ENCODE measurements around the gene ARHGAP29. TPM values are rescaled to one million over a fixed set of nuclear protein-coding genes. Genes with fewer than 3 reads are reported as not detected.

Gene ARHGAP29, protein sequence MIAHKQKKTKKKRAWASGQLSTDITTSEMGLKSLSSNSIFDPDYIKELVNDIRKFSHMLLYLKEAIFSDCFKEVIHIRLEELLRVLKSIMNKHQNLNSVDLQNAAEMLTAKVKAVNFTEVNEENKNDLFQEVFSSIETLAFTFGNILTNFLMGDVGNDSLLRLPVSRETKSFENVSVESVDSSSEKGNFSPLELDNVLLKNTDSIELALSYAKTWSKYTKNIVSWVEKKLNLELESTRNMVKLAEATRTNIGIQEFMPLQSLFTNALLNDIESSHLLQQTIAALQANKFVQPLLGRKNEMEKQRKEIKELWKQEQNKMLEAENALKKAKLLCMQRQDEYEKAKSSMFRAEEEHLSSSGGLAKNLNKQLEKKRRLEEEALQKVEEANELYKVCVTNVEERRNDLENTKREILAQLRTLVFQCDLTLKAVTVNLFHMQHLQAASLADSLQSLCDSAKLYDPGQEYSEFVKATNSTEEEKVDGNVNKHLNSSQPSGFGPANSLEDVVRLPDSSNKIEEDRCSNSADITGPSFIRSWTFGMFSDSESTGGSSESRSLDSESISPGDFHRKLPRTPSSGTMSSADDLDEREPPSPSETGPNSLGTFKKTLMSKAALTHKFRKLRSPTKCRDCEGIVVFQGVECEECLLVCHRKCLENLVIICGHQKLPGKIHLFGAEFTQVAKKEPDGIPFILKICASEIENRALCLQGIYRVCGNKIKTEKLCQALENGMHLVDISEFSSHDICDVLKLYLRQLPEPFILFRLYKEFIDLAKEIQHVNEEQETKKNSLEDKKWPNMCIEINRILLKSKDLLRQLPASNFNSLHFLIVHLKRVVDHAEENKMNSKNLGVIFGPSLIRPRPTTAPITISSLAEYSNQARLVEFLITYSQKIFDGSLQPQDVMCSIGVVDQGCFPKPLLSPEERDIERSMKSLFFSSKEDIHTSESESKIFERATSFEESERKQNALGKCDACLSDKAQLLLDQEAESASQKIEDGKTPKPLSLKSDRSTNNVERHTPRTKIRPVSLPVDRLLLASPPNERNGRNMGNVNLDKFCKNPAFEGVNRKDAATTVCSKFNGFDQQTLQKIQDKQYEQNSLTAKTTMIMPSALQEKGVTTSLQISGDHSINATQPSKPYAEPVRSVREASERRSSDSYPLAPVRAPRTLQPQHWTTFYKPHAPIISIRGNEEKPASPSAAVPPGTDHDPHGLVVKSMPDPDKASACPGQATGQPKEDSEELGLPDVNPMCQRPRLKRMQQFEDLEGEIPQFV
- polyA plus RNA-seq (2012; ENCODE audit: low read depth, missing spikeins) = 0.03 TPM

DNA sequence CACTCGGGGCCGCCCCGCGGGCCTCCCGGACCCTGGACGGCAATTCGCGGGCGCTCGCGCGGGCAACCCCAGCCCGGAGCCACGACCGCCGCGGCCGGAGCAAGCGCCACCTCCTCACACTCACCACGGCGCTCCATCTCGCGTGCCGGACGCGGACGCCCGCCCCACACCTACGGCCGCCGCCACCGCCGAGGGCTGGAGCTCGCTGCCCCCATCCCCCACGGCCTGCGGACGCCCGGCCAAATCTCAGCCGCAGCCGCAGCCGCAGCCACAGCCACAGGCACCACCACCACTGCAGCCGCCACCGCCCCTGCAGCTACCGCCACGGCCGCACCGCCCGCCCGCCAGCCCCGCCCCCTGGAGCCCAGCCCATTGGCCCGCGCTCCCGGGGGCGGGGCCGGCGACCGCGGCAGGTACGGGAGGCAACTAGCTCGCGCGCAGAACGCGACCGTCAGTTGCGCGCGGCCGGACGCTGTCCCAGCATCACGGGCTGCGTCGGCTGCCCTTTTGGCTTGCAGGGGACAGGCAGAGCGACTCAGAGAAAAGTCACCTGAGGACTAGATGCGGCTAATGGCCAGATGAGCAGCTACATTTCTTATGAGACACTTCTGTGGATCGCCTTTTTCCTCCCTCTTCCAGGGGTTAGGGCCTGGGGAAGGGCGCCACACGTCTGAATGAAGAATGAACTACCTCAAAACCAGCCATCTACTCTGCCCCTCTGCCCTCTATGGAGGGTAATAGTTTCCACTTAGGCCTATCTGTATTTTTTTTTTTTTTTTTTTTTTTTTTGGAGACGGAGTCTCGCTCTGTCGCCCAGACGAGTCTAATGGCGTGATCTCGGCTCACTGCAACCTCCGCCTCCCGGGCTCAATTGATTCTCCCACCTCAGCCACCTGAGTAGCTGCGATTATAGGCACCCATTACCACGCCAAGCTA, at the start of gene ARHGAP29:
TSS of gene ARHGAP29 (minus strand) at position 294 of the 936 bp plus-strand sequence. CDS start 5,973 bp downstream, outside the sequence.
- FAIRE-seq (peak; percentile 41), DNase-seq (ENCODE audit: insufficient read length, low spot score) (peak; percentile 30)
- TF ChIP-seq POU2F2 (IDR thresholded peaks at IDR 0.05; ENCODE audit: low read depth, low read length) (no peak), POLR2AphosphoS5 (IDR thresholded peaks at IDR 0.05; ENCODE audit: low read depth, low read length) (no peak), POLR2A (IDR thresholded peaks at IDR 0.05; ENCODE audit: low read depth, low read length) (no peak), PAX5 (IDR thresholded peaks at IDR 0.05; ENCODE audit: insufficient read depth, low read length, severe bottlenecking) (no peak), SPI1 (IDR thresholded peaks at IDR 0.05; ENCODE audit: low read depth, low read length) (no peak), TAF1 (IDR thresholded peaks at IDR 0.05; ENCODE audit: low read depth, low read length) (no peak)

DNA sequence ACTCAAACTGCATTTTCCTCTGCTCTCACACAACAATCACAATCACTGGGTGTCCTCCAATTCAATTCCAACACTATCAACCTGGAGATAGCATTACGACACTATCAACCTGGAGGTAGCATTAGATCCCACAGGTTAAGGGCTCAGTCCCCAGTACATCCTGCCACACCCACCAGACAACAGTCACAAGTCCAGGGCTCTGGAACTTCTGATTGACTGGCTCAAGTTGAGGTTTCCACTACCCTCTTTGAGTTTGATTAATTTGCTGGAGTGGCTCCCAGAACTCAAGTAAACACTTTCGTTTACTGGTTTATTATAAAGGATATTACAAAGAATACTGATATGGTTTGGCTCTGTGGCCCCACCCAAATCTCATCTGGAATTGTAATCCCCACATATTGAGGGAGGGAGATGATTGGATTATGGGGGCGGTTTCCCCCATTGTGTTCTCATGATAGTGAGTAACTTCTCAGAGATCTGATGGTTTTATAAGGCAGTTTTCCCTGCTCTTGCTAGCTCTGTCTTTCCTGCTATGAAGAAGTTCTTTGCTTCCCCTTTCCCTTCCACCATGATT, 49.6 kb upstream of the ARHGAP29 start:
- FAIRE-seq (no peak), DNase-seq (ENCODE audit: insufficient read length, low spot score) (no peak)
- TF ChIP-seq POLR2AphosphoS5 (IDR thresholded peaks at IDR 0.05; ENCODE audit: low read depth, low read length) (no peak), PAX5 (IDR thresholded peaks at IDR 0.05; ENCODE audit: insufficient read depth, low read length, severe bottlenecking) (no peak), TAF1 (IDR thresholded peaks at IDR 0.05; ENCODE audit: low read depth, low read length) (no peak), POLR2A (IDR thresholded peaks at IDR 0.05; ENCODE audit: low read depth, low read length) (no peak)

DNA sequence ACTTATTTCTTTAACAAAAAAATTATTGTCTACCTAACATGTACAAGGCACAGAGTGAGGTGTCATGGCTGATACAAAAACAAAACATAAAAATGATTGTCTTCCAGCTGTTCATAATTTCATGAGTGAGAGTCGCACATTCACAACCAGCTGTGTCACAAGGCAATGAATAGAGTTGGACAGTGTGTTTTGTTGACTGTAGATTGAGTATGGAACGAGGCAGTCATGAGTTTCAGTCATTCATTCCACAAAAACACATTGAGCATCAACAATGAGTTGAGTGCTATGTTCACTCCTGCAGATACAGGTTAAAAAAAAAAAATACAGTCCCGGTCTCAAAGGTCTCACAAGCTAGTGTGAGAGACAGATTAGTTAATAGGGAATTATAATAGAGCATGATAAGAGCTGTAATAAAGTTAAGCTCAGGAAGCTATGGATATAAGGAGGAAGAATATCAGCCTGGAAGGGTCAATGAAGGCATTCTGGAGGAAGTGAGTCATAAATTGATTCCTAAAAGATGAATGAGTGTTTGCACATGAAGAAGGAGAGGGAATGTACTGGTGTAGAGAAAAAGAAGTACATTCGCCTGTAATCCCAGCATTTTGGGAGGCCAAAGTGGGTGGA, 47.8 kb upstream of the ARHGAP29 start:
- TF ChIP-seq POU2F2 (IDR thresholded peaks at IDR 0.05; ENCODE audit: low read depth, low read length) (no peak), POLR2A (IDR thresholded peaks at IDR 0.05; ENCODE audit: low read depth, low read length) (no peak), POLR2AphosphoS5 (IDR thresholded peaks at IDR 0.05; ENCODE audit: low read depth, low read length) (no peak), SPI1 (IDR thresholded peaks at IDR 0.05; ENCODE audit: low read depth, low read length) (no peak), PAX5 (IDR thresholded peaks at IDR 0.05; ENCODE audit: insufficient read depth, low read length, severe bottlenecking) (no peak), TAF1 (IDR thresholded peaks at IDR 0.05; ENCODE audit: low read depth, low read length) (no peak)
- FAIRE-seq (no peak), DNase-seq (ENCODE audit: insufficient read length, low spot score) (no peak)

DNA sequence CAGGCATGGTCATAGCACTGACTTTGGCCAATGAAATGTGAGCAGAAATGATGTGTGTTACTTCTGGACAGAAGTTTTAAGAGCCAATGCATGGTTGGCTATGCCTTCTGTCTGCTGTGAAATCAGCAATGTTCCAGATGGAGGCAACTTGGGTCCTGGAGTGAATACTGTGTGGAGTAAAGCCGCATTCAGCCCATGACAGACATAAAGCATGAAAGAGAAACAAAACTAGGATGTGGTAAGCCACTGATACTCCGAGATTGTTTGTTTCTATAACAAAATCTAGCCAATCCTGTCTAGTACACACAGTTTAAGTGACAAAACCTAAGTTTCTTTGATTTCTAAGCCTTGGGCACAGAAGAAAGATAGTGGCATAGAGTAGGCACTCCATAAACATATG, 47.1 kb upstream of the ARHGAP29 start:
- FAIRE-seq (no peak), DNase-seq (ENCODE audit: insufficient read length, low spot score) (no peak)
- TF ChIP-seq POLR2AphosphoS5 (IDR thresholded peaks at IDR 0.05; ENCODE audit: low read depth, low read length) (no peak), POU2F2 (IDR thresholded peaks at IDR 0.05; ENCODE audit: low read depth, low read length) (no peak), PAX5 (IDR thresholded peaks at IDR 0.05; ENCODE audit: insufficient read depth, low read length, severe bottlenecking) (no peak), TAF1 (IDR thresholded peaks at IDR 0.05; ENCODE audit: low read depth, low read length) (no peak), SPI1 (IDR thresholded peaks at IDR 0.05; ENCODE audit: low read depth, low read length) (no peak), POLR2A (IDR thresholded peaks at IDR 0.05; ENCODE audit: low read depth, low read length) (no peak)

DNA sequence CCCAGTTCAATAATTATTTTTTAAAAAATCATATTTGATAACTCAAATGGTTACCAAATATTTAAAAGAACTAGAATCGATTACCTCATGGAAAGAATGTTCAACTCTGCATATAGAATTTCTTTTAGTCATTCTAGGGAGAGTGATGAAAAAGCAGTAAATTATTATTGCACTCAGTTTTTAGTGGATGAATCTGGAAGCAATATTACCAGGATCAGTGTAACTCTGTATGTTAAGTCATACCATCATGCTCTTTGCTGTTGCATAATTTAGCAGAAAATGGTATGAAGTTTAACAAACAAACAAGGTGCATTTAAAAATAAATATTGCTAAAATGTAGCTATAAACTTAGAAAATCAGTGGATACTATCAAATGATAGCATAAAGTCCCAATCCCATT, 46.1 kb upstream of the ARHGAP29 start:
- FAIRE-seq = no peak
- TF ChIP-seq SPI1 (IDR thresholded peaks at IDR 0.05; ENCODE audit: low read depth, low read length) (no peak), POU2F2 (IDR thresholded peaks at IDR 0.05; ENCODE audit: low read depth, low read length) (no peak), TAF1 (IDR thresholded peaks at IDR 0.05; ENCODE audit: low read depth, low read length) (no peak), PAX5 (IDR thresholded peaks at IDR 0.05; ENCODE audit: insufficient read depth, low read length, severe bottlenecking) (no peak), POLR2A (IDR thresholded peaks at IDR 0.05; ENCODE audit: low read depth, low read length) (no peak), POLR2AphosphoS5 (IDR thresholded peaks at IDR 0.05; ENCODE audit: low read depth, low read length) (no peak)
- no peak for DNase-seq (ENCODE audit: insufficient read length, low spot score)

DNA sequence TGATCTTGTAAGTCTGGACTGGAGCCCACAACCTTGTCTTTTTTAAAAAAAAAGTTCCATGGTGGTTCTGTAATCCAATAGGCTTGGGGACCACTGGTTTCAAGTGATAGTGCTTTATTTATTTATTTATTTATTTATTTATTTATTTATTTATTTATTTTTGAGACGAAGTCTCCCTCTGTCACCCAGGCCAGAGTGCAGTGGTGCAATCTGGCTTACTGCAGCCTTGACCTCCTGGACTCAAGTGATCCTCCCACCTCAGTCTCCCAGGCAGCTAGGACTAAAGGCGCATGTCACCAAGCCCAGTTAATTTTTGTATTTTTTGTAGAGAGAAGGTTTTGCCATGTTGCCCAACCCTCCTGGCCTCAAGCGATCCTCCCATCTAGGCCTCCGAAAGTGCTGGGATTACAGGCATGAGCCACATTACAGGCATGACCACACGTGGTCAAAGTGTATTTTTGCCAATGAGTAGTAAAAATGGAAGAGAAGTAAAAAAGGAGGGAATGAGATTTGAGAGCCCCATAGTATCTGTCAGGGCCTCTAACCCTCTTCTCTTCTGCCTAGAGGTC, 44.8 kb upstream of the ARHGAP29 start:
- DNase-seq (ENCODE audit: insufficient read length, low spot score) (no peak), FAIRE-seq (no peak)
- TF ChIP-seq SPI1 (IDR thresholded peaks at IDR 0.05; ENCODE audit: low read depth, low read length) (no peak), POU2F2 (IDR thresholded peaks at IDR 0.05; ENCODE audit: low read depth, low read length) (no peak), POLR2AphosphoS5 (IDR thresholded peaks at IDR 0.05; ENCODE audit: low read depth, low read length) (no peak), POLR2A (IDR thresholded peaks at IDR 0.05; ENCODE audit: low read depth, low read length) (no peak), PAX5 (IDR thresholded peaks at IDR 0.05; ENCODE audit: insufficient read depth, low read length, severe bottlenecking) (no peak), TAF1 (IDR thresholded peaks at IDR 0.05; ENCODE audit: low read depth, low read length) (no peak)
